H9 (cell line): ENCODE measurements around the gene CAMTA1. TPM values are rescaled to one million over a fixed set of nuclear protein-coding genes. Genes with fewer than 3 reads are reported as not detected.

Source experiments
- DNase-seq: peaks from one replicate; pipeline ENCODE4 v3.0.0-alpha.2; 2017
- H2AFZ ChIP-seq: one replicate; pipeline ENCODE4 v1.6.1; 2013; ENCODE audit warnings: mild to moderate bottlenecking, low read length, control low read depth, moderate library complexity
- H2AK5ac ChIP-seq: 2 replicates; pipeline ENCODE4 v1.6.1; 2013; ENCODE audit warnings: low read length, control low read depth, mixed read lengths; ENCODE audit not compliant: insufficient read length
- H2BK120ac ChIP-seq: one replicate; pipeline ENCODE4 v1.6.1; 2013; ENCODE audit warnings: low read depth, mild to moderate bottlenecking, low read length, control low read depth, inconsistent platforms; ENCODE audit not compliant: poor library complexity, severe bottlenecking
- H2BK12ac ChIP-seq: 2 replicates; pipeline ENCODE4 v1.6.1; 2013; ENCODE audit warnings: low read length, control low read depth, mixed read lengths, low read depth; ENCODE audit not compliant: insufficient read length
- H2BK15ac ChIP-seq: 2 replicates; pipeline ENCODE4 v1.6.1; 2013; ENCODE audit warnings: low read depth, low read length, control low read depth
- H2BK20ac ChIP-seq: one replicate; pipeline ENCODE4 v1.6.1; 2013; ENCODE audit warnings: low read depth, mild to moderate bottlenecking, low read length, control low read depth, inconsistent platforms; ENCODE audit not compliant: poor library complexity, severe bottlenecking
- H2BK5ac ChIP-seq: 2 replicates; pipeline ENCODE4 v1.6.1; 2013; ENCODE audit warnings: low read length, control low read depth, mixed read lengths; ENCODE audit not compliant: insufficient read length
- H3K14ac ChIP-seq: 2 replicates; pipeline ENCODE4 v1.6.1; 2013; ENCODE audit warnings: low read length, control low read depth; ENCODE audit not compliant: insufficient read depth
- H3K18ac ChIP-seq: 2 replicates; pipeline ENCODE4 v1.6.1; 2013; ENCODE audit warnings: low read depth, mild to moderate bottlenecking, mixed read lengths, low read length, control low read depth; ENCODE audit not compliant: insufficient read length
- H3K23ac ChIP-seq: 2 replicates; pipeline ENCODE4 v1.6.1; 2013; ENCODE audit warnings: low read length, control low read depth, mixed read lengths, low read depth; ENCODE audit not compliant: insufficient read length
- H3K23me2 ChIP-seq: 2 replicates; pipeline ENCODE4 v1.6.1; 2013; ENCODE audit warnings: low read depth, mild to moderate bottlenecking, mixed read lengths, low read length, control low read depth; ENCODE audit not compliant: insufficient read length, poor library complexity, severe bottlenecking
- H3K27ac ChIP-seq: 2 replicates; pipeline ENCODE4 v1.5.1; 2013; ENCODE audit warnings: low read length, control low read depth, mixed read lengths, low read depth; ENCODE audit not compliant: insufficient read length
- H3K27me3 ChIP-seq: 2 replicates; pipeline ENCODE4 v1.6.1; 2013; ENCODE audit warnings: low read length, control low read depth, inconsistent platforms; ENCODE audit not compliant: insufficient read depth
- H3K4ac ChIP-seq: 2 replicates; pipeline ENCODE4 v1.6.1; 2013; ENCODE audit warnings: low read depth, mild to moderate bottlenecking, control low read depth, inconsistent platforms, low read length, moderate library complexity
- H3K4me1 ChIP-seq: 2 replicates; pipeline ENCODE4 v1.6.1; 2013; ENCODE audit warnings: low read length, control low read depth, inconsistent platforms; ENCODE audit not compliant: insufficient read depth
- H3K4me2 ChIP-seq: 2 replicates; pipeline ENCODE4 v1.6.1; 2013; ENCODE audit warnings: low read length, control low read depth, mixed read lengths; ENCODE audit not compliant: insufficient read length, insufficient read depth
- H3K56ac ChIP-seq: 2 replicates; pipeline ENCODE4 v1.6.1; 2013; ENCODE audit warnings: low read depth, mild to moderate bottlenecking, mixed read lengths, low read length, control low read depth; ENCODE audit not compliant: insufficient read length
- H3K79me1 ChIP-seq: 2 replicates; pipeline ENCODE4 v1.6.1; 2013; ENCODE audit warnings: low read depth, mild to moderate bottlenecking, moderate library complexity, low read length, control low read depth, inconsistent platforms; ENCODE audit not compliant: insufficient read depth, poor library complexity, severe bottlenecking
- H3K79me2 ChIP-seq: 2 replicates; pipeline ENCODE4 v1.6.1; 2013; ENCODE audit warnings: low read length, control low read depth, inconsistent platforms; ENCODE audit not compliant: insufficient read depth
- H3K9ac ChIP-seq: 2 replicates; pipeline ENCODE4 v1.6.1; 2013; ENCODE audit warnings: low read length, control low read depth, mixed read lengths; ENCODE audit not compliant: insufficient read length; ENCODE audit errors: extremely low read depth
- H3K9me3 ChIP-seq: one replicate; pipeline ENCODE4 v1.6.1; 2013; ENCODE audit warnings: low read depth, low read length, inconsistent platforms; ENCODE audit not compliant: control insufficient read depth
- H3T11ph ChIP-seq: one replicate; pipeline ENCODE4 v1.6.1; 2013; ENCODE audit warnings: mild to moderate bottlenecking, low read length, control low read depth, inconsistent platforms
- H4K20me1 ChIP-seq: one replicate; pipeline ENCODE4 v1.6.1; 2013; ENCODE audit not compliant: control insufficient read depth, insufficient read length, insufficient read depth
- H4K5ac ChIP-seq: 2 replicates; pipeline ENCODE4 v1.6.1; 2013; ENCODE audit warnings: low read depth, mild to moderate bottlenecking, mixed read lengths, low read length, control low read depth; ENCODE audit not compliant: insufficient read length
- H4K8ac ChIP-seq: replicated peaks from 2 replicates; pipeline ENCODE4 v1.6.1; 2013; ENCODE audit warnings: low read length, control low read depth, mixed read lengths, low read depth; ENCODE audit not compliant: insufficient read length
- H4K91ac ChIP-seq: 2 replicates; pipeline ENCODE4 v1.6.1; 2013; ENCODE audit warnings: low read depth, mild to moderate bottlenecking, moderate library complexity, mixed read lengths, low read length, control low read depth; ENCODE audit not compliant: insufficient read length
- H3K27ac Mint-ChIP-seq, 3 experiments: 2 replicates in 2 of 3; 3 replicates in 1 of 3; pipeline ENCODE4 v1.8.0; 2020 to 2021; ENCODE audit warnings: mixed read lengths in 3 of 3, mild to moderate bottlenecking in 1 of 3, moderate library complexity in 1 of 3
- H3K27me3 Mint-ChIP-seq: 2 replicates; pipeline ENCODE4 v1.8.0; 2021; ENCODE audit warnings: low read depth, mild to moderate bottlenecking, moderate library complexity, mixed read lengths
- H3K36me3 Mint-ChIP-seq, 3 experiments: 2 replicates in 2 of 3; 3 replicates in 1 of 3; pipeline ENCODE4 v1.8.0; 2020 to 2021; ENCODE audit warnings: low read depth in 3 of 3, mixed read lengths in 3 of 3; ENCODE audit not compliant: insufficient read depth in 1 of 3
- H3K4me1 Mint-ChIP-seq, 2 experiments: 2 replicates each; pipeline ENCODE4 v1.8.0; 2020; ENCODE audit warnings: mixed read lengths in 2 of 2
- H3K4me3 Mint-ChIP-seq, 2 experiments: 2 replicates in 1 of 2; 3 replicates in 1 of 2; pipeline ENCODE4 v1.8.0; 2020 to 2021; ENCODE audit warnings: mild to moderate bottlenecking in 2 of 2, mixed read lengths in 2 of 2, moderate library complexity in 1 of 2
- H3K9me3 Mint-ChIP-seq, 2 experiments: 2 replicates in 1 of 2; 3 replicates in 1 of 2; pipeline ENCODE4 v1.8.0; 2020; ENCODE audit warnings: mild to moderate bottlenecking in 2 of 2, mixed read lengths in 2 of 2, moderate library complexity in 1 of 2
- WGBS: extraction: QIAGEN DNeasy Blood & Tissue Kit; methylation state at CpG from one replicate; pipeline ENCODE4 v1.1.7; 2013; ENCODE audit warnings: missing lambda C conversion rate, low lambda C conversion rate, mixed read lengths; ENCODE audit not compliant: insufficient read length; ENCODE audit errors: extremely low coverage; 5-methylcytosine and 5-hydroxymethylcytosine counted together
- total RNA-seq: library from RNA; stranded (reverse); gene quantifications from 2 replicates; pipeline ENCODE4 v1.2.1, GENCODE V29; 2021
- TF ChIP-seq, protein P1 (sequence below): fragments of 200-600 bp; sonication (generic); conservative IDR thresholded peaks from 3 replicates; pipeline ENCODE4 v1.8.0; 2021; ENCODE audit warnings: antibody characterized with exemption, mild to moderate bottlenecking

CAMTA1 gene
- total RNA-seq, 1 experiment from 2014 or later, result 115 TPM

DNA sequence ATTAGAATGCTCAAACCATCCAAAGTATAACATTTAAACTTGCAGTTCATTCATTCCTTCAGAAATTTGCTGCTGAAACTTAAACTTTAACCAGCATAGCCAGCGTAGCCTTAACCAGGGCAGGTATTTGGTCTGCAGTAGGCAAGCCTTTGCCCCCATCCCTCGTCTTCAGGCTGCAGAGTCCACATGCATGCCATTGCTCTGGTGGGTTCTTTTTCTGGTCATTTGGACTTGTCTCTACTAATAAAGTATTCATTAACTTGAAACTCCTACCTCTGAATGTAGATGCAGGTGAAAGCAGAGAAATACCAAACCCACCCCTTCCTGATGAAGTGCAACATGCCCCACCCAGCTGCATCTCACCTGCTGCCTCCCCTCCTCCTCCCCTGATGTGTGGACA, 100.2 kb downstream of the CAMTA1 start:
- H3K4me2 ChIP-seq, result no peak overlapping the region
- H3K18ac ChIP-seq, result no peak overlapping the region
- H3K79me1 ChIP-seq, result no peaks in the 10 kb centered on the region
- peak overlapping the region in 1 of 3 experiments; percentile 60; a peak in 3 of 7 replicates for H3K27ac Mint-ChIP-seq
- H3K9me3 ChIP-seq, result no peaks in the 10 kb centered on the region
- no peak overlapping the region for H2BK12ac ChIP-seq
- H3K27me3 ChIP-seq, result no peaks in the 10 kb centered on the region
- H4K91ac ChIP-seq, result no peak overlapping the region
- no peak overlapping the region for H2BK5ac ChIP-seq
- no peaks in the 10 kb centered on the region for H3K9me3 Mint-ChIP-seq
- no peaks in the 10 kb centered on the region for H3K4me1 ChIP-seq
- no peak overlapping the region for H3K9ac ChIP-seq
- no peak overlapping the region for H2AK5ac ChIP-seq
- H3K27ac ChIP-seq, result no peak overlapping the region
- no peak overlapping the region for H2BK15ac ChIP-seq
- DNase-seq, result no peak
- peaks cover 3 to 4% of the 10 kb centered on the region in 2 experiments; a peak in 2 of 4 replicates for H3K4me1 Mint-ChIP-seq
- no peak overlapping the region for H3K4ac ChIP-seq
- no peaks in the 10 kb centered on the region; a peak in 1 of 7 replicates for H3K36me3 Mint-ChIP-seq
- H3K23me2 ChIP-seq, result no peaks in the 10 kb centered on the region
- H3K14ac ChIP-seq, result no peak overlapping the region
- H3K56ac ChIP-seq, result no peak overlapping the region
- no peak overlapping the region for H2AFZ ChIP-seq
- H4K5ac ChIP-seq, result no peak overlapping the region
- H3K4me3 Mint-ChIP-seq, result no peak overlapping the region
- TF ChIP-seq, protein P1, sequence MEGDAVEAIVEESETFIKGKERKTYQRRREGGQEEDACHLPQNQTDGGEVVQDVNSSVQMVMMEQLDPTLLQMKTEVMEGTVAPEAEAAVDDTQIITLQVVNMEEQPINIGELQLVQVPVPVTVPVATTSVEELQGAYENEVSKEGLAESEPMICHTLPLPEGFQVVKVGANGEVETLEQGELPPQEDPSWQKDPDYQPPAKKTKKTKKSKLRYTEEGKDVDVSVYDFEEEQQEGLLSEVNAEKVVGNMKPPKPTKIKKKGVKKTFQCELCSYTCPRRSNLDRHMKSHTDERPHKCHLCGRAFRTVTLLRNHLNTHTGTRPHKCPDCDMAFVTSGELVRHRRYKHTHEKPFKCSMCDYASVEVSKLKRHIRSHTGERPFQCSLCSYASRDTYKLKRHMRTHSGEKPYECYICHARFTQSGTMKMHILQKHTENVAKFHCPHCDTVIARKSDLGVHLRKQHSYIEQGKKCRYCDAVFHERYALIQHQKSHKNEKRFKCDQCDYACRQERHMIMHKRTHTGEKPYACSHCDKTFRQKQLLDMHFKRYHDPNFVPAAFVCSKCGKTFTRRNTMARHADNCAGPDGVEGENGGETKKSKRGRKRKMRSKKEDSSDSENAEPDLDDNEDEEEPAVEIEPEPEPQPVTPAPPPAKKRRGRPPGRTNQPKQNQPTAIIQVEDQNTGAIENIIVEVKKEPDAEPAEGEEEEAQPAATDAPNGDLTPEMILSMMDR, result no peak
- no peaks in the 10 kb centered on the region for H4K20me1 ChIP-seq
- no CpG with 5 or more reads among the region's 2 CpGs for WGBS
- no peak overlapping the region for H2BK20ac ChIP-seq
- H3K27me3 Mint-ChIP-seq, result no peaks in the 10 kb centered on the region
- H2BK120ac ChIP-seq, result no peak overlapping the region
- no peak overlapping the region for H3T11ph ChIP-seq
- H4K8ac ChIP-seq, result no peak overlapping the region
- no peaks in the 10 kb centered on the region for H3K79me2 ChIP-seq
- H3K23ac ChIP-seq, result no peak overlapping the region
